Measurements from ENCODE around the gene TRIM39. TPM values are rescaled to one million over a fixed set of nuclear protein-coding genes. Genes with fewer than 3 reads are reported as not detected.

The TRIM39 gene
- total and polyA plus RNA-seq, 9 of the 15 experiments (the other 6 are each of a cell fraction or from before 2014, with no cell fraction given), result 5.6 to 17.7 (median 12.8) TPM

DNA sequence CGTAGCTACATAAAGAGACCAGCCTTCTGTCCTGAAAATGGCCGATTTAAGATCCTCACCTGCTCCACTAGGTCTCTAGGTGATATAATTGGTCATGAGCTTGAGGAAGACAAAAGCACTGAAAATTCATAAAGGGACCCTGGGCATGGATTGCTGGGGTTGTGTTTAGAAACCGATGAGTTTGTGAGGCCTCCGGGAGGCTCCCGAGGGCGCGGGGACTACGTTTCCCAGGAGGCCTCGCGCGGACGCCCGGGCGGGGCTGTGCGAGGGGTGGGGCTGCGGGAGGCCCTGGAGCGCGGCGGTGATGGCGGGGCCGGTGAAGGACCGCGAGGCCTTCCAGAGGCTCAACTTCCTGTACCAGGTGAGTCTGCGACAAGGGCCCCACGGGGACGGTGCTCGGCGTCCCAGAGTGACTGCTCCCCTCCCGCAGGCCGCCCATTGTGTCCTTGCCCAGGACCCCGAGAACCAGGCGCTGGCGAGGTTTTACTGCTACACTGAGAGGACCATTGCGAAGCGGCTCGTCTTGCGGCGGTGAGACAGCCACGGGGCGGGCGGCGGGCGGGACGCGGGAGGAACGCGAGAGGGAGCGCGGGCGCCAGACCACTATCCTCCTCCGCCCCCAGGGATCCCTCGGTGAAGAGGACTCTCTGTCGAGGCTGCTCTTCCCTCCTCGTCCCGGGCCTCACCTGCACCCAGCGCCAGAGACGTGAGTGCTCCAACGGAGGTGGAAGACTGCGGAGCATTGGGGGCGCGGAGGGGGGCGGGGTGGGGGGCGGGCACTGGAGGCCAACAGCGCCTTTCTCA lies 18.3 kb downstream of the TRIM39 start, which contains the start of gene RPP21 (continued):
- TF ChIP-seq ETS1 (conservative IDR thresholded peaks at IDR 0.05; ENCODE audit: control insufficient read depth, low read depth, low read length) (peak; percentile 97), PRMT5 (CRISPR knock-in tag; IDR thresholded peaks at IDR 0.05) (no peak), HCFC1 (IDR thresholded peaks at IDR 0.05; ENCODE audit: low read depth, low read length) (peak; percentile 95), ZNF561 (CRISPR knock-in tag; conservative IDR thresholded peaks at IDR 0.05) (no peak), SIRT6 (IDR thresholded peaks at IDR 0.05; ENCODE audit: low read depth, low read length) (no peak), L3MBTL2 (IDR thresholded peaks at IDR 0.05) (peak; percentile 75), ZFPM2 (CRISPR knock-in tag; IDR thresholded peaks at IDR 0.05) (peak; percentile 69; the same call in 1 of the 2 replicates), NKRF (IDR thresholded peaks at IDR 0.05; ENCODE audit: borderline replicate concordance) (peak; percentile 88), SREBF2 (CRISPR knock-in tag; IDR thresholded peaks at IDR 0.05) (no peak), TBP (optimal IDR thresholded peaks at IDR 0.05; ENCODE audit: low read depth, low read length) (peak; percentile 83), ETS2 (tag; IDR thresholded peaks at IDR 0.05; ENCODE audit: borderline replicate concordance, poor library complexity, severe bottlenecking) (no peak), FOS (IDR thresholded peaks at IDR 0.05; ENCODE audit: extremely low read depth, insufficient read length) (no peak), ERF (CRISPR knock-in tag; IDR thresholded peaks at IDR 0.05) (peak; percentile 81; the same call in 1 of the 2 replicates), BCOR (IDR thresholded peaks at IDR 0.05) (peak; percentile 64), TCF7 (IDR thresholded peaks at IDR 0.05; ENCODE audit: borderline replicate concordance) (peak; percentile 52; the same call in 1 of the 2 replicates), XRCC4 (IDR thresholded peaks at IDR 0.05; ENCODE audit: extremely low read depth, insufficient read depth, insufficient read length) (no peak)
- TF ChIP-seq, protein P1, sequence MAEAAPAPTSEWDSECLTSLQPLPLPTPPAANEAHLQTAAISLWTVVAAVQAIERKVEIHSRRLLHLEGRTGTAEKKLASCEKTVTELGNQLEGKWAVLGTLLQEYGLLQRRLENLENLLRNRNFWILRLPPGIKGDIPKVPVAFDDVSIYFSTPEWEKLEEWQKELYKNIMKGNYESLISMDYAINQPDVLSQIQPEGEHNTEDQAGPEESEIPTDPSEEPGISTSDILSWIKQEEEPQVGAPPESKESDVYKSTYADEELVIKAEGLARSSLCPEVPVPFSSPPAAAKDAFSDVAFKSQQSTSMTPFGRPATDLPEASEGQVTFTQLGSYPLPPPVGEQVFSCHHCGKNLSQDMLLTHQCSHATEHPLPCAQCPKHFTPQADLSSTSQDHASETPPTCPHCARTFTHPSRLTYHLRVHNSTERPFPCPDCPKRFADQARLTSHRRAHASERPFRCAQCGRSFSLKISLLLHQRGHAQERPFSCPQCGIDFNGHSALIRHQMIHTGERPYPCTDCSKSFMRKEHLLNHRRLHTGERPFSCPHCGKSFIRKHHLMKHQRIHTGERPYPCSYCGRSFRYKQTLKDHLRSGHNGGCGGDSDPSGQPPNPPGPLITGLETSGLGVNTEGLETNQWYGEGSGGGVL (CRISPR knock-in tag; IDR thresholded peaks at IDR 0.05), result no peak
- TF ChIP-seq, protein P2, sequence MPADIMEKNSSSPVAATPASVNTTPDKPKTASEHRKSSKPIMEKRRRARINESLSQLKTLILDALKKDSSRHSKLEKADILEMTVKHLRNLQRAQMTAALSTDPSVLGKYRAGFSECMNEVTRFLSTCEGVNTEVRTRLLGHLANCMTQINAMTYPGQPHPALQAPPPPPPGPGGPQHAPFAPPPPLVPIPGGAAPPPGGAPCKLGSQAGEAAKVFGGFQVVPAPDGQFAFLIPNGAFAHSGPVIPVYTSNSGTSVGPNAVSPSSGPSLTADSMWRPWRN (IDR thresholded peaks at IDR 0.05; ENCODE audit: low read depth), result no peak
- TF ChIP-seq, protein P3, sequence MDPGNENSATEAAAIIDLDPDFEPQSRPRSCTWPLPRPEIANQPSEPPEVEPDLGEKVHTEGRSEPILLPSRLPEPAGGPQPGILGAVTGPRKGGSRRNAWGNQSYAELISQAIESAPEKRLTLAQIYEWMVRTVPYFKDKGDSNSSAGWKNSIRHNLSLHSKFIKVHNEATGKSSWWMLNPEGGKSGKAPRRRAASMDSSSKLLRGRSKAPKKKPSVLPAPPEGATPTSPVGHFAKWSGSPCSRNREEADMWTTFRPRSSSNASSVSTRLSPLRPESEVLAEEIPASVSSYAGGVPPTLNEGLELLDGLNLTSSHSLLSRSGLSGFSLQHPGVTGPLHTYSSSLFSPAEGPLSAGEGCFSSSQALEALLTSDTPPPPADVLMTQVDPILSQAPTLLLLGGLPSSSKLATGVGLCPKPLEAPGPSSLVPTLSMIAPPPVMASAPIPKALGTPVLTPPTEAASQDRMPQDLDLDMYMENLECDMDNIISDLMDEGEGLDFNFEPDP (CRISPR knock-in tag; IDR thresholded peaks at IDR 0.05), result 0 out of 2 replicates have a peak, but pooled peaks have one; percentile 58
